GM23248 (cell line): Measurements from ENCODE around the gene COX19. TPM values are rescaled to one million over a fixed set of nuclear protein-coding genes. Genes with fewer than 3 reads are reported as not detected.
"Not testable (repeated sequence)": the region's sequence is repeated elsewhere in the genome, so short reads cannot be mapped to it uniquely, and the experiment has no call there.

ENCODE experiments used
- DNase-seq: peaks from one replicate; pipeline ENCODE4 v3.0.0-alpha.2; 2015
- H2AFZ ChIP-seq: fragments of 200-600 bp; sonication (generic); 2 replicates; pipeline ENCODE4 v1.6.1; 2016; ENCODE audit warnings: antibody characterized with exemption
- H3F3A ChIP-seq: fragments of 200-600 bp; sonication (generic); 2 replicates; pipeline ENCODE4 v1.6.1; 2016; ENCODE audit warnings: mild to moderate bottlenecking, antibody characterized with exemption, mixed run types; ENCODE audit not compliant: insufficient read depth
- H3K27ac ChIP-seq: fragments of 200-600 bp; sonication (generic); 2 replicates; pipeline ENCODE4 v1.5.1; 2016; ENCODE audit warnings: mild to moderate bottlenecking
- H3K27me3 ChIP-seq: fragments of 200-600 bp; sonication (generic); replicated peaks from 2 replicates; pipeline ENCODE4 v1.6.1; 2016; ENCODE audit warnings: mild to moderate bottlenecking; ENCODE audit not compliant: insufficient read depth
- H3K36me3 ChIP-seq: fragments of 200-600 bp; sonication (generic); 2 replicates; pipeline ENCODE4 v1.6.1; 2016; ENCODE audit warnings: low read depth, mild to moderate bottlenecking
- H3K4me1 ChIP-seq: fragments of 200-600 bp; sonication (generic); 2 replicates; pipeline ENCODE4 v1.6.1; 2016; ENCODE audit warnings: mild to moderate bottlenecking; ENCODE audit not compliant: insufficient read depth
- H3K4me2 ChIP-seq: fragments of 200-600 bp; sonication (generic); one replicate; pipeline ENCODE4 v1.6.1; 2016; ENCODE audit warnings: mild to moderate bottlenecking; ENCODE audit not compliant: unreplicated experiment
- H3K4me3 ChIP-seq: fragments of 200-600 bp; sonication (generic); 2 replicates; pipeline ENCODE4 v1.5.1; 2016; ENCODE audit warnings: mild to moderate bottlenecking
- H3K79me2 ChIP-seq: fragments of 200-600 bp; sonication (generic); 2 replicates; pipeline ENCODE4 v1.6.1; 2016; ENCODE audit warnings: mild to moderate bottlenecking; ENCODE audit not compliant: insufficient read depth
- H3K9ac ChIP-seq: fragments of 200-600 bp; sonication (generic); 2 replicates; pipeline ENCODE4 v1.6.1; 2016; ENCODE audit warnings: mild to moderate bottlenecking
- H3K9me2 ChIP-seq: fragments of 200-600 bp; sonication (generic); 2 replicates; pipeline ENCODE4 v1.6.1; 2016; ENCODE audit warnings: mixed run types, mild to moderate bottlenecking, moderate library complexity; ENCODE audit not compliant: insufficient read depth
- H3K9me3 ChIP-seq: fragments of 200-600 bp; sonication (generic); one replicate; pipeline ENCODE4 v1.6.1; 2017; ENCODE audit warnings: low read depth
- H4K20me1 ChIP-seq: fragments of 200-600 bp; sonication (generic); 2 replicates; pipeline ENCODE4 v1.6.0; 2016; ENCODE audit not compliant: insufficient read depth
- EZH2 ChIP-seq: fragments of 200-600 bp; sonication (generic); IDR thresholded peaks from 2 replicates; pipeline ENCODE4 v1.6.1; 2018; ENCODE audit warnings: antibody characterized with exemption, mild to moderate bottlenecking; ENCODE audit not compliant: insufficient read depth, poor library complexity, severe bottlenecking
- EZH2phosphoT487 ChIP-seq: fragments of 200-600 bp; sonication (generic); IDR thresholded peaks from 2 replicates; pipeline ENCODE4 v1.6.1; 2018; ENCODE audit warnings: antibody characterized with exemption, moderate library complexity, mild to moderate bottlenecking, low read depth; ENCODE audit not compliant: insufficient read depth
- WGBS, 2 experiments: methylation state at CpG; one replicate each; pipeline ENCODE4 v1.1.6; 2015 to 2017; ENCODE audit warnings: low lambda C conversion rate in 2 of 2, low coverage in 1 of 2; ENCODE audit errors: missing lambda C conversion rate in 2 of 2; 5-methylcytosine and 5-hydroxymethylcytosine counted together
- in situ Hi-C: fragments of 300-500 bp; cut with MboI; formaldehyde crosslinking; loops from 2 replicates; pipeline ENCODE4 v1.15.0; 2020
- polyA plus RNA-seq: library from polyadenylated mRNA; unstranded; fragments of >200 nt; fragmentation: Nextera tagmentation; extraction: Ambion mirVana; gene quantifications from 2 replicates; pipeline ENCODE4 v1.2.1, GENCODE V29; 2016
- total RNA-seq: library from RNA; depleted of rRNA; stranded (reverse); fragments of >200 nt; shearing (Covaris generic); gene quantifications from 2 replicates; pipeline ENCODE4 v1.2.3, GENCODE V29; 2014

Gene COX19
- total and polyA plus RNA-seq, 2 experiments from 2014 or later: 5.5 to 9.9 TPM

DNA sequence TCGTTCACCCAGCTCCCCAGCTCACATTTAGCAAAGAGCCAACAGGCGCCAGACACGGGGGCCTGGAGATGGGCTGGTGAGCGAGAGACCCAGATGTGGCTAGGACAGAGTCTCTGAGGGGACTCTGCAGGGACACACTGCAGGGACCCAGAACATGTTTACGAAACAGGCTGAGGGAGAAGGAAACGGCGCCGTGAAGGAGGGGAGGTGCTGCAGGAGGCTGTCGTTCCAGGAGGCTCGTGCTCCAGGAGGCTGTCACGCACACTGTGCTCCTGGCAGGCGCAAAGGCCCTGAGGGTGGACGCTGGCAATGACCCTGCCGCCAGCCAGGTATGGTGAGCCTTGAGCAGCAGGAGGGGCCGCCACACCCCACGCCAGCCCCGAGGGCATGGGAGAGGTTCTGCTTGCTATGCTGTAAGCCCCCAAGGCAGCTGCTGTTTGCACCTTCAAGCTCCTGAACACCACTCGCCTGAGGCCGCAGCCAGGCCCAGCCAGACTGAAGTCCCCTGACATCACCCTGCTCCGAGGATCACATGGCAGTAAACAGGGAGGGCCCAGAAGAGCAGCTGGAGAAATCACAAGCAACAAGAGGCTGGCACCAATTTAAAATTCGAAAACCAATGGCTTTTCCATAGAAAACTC, 48.2 kb downstream of the COX19 start:
- DNase-seq: peak; percentile 26
- no peak overlapping the region for H3K27ac ChIP-seq
- no peak for TF ChIP-seq EZH2
- no peak for TF ChIP-seq EZH2phosphoT487

DNA sequence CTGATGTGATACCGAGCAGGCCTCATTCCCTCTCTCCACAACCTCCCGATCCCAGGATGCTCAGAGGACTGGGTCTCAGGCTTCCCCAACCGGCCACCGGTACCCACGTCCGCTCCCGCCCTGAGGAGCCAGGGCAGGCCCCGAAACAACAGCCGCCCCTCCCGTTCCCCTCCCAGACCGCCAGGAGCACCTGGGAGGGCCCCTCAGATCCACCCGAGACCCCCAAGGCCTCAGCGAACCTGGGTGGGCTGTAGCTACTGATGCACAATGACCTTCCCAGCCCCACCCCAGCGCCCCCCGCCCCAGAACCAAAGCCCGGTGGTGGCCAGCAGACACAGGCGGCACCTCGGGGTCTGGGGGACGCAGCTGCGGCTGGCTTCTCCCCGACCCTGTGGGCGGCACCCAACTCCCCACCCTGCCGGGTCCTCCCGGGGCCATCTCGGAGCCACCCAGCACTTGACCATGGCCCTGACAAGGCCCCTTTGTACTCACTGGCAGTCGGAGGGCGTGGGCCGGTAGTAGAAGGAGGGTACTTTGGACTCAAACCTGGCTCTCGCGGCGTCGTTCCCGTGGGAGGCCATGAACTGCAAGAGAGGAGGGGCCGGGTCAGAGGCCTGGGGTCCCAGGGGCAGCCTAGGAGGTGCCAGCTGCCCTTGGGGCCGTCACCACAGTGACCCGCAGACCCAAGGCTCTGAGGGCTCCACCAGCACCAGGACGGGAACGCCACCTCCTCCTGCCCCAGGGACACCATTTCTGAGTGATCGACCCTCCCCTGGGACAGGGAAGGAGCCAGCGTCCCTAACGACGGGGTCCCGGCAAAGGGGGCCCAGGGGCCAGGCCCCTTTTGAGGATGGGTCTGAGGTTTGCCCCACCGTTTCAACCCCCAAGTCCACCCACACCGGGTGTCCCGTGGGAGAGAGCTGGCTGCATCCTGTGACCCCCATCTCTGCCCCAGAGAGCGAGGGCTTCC, 49.0 kb downstream of the COX19 start:
- no peaks in the 10 kb centered on the region for H3F3A ChIP-seq
- WGBS, 2 experiments: 72 to 78% methylated on average over 33 to 47 of the region's 47 CpGs
- H3K36me3 ChIP-seq: no peaks in the 10 kb centered on the region
- 0 out of 2 replicates have a peak, but pooled peaks cover 4% of the 10 kb centered on the region for H3K27me3 ChIP-seq
- DNase-seq: no peak
- H3K4me1 ChIP-seq: 0 out of 2 replicates have a peak, but pooled peaks cover 3% of the 10 kb centered on the region
- H3K4me2 ChIP-seq: no peak overlapping the region
- no peaks in the 10 kb centered on the region for H3K79me2 ChIP-seq
- no peak for TF ChIP-seq EZH2
- no peak for TF ChIP-seq EZH2phosphoT487
- H3K9me2 ChIP-seq: no peaks in the 10 kb centered on the region
- no peaks in the 10 kb centered on the region for H3K9me3 ChIP-seq
- no peak overlapping the region for H2AFZ ChIP-seq
- no peaks in the 10 kb centered on the region for H4K20me1 ChIP-seq
- no peak overlapping the region for H3K4me3 ChIP-seq
- in situ Hi-C loops: no loop called here
- H3K9ac ChIP-seq: no peak overlapping the region
- H3K27ac ChIP-seq: no peak overlapping the region

More for the DNA sequence above, 48.2 kb downstream of the COX19 start:
- Histone ChIP-seq H3K9ac (no peak overlapping the region), H2AFZ (no peak overlapping the region), H3K9me3 (no peaks in the 10 kb centered on the region), H3F3A (no peaks in the 10 kb centered on the region), H4K20me1 (no peaks in the 10 kb centered on the region), H3K27me3 (0 out of 2 replicates have a peak, but pooled peaks cover 4% of the 10 kb centered on the region), H3K4me2 (no peak overlapping the region), H3K9me2 (no peaks in the 10 kb centered on the region), H3K36me3 (no peaks in the 10 kb centered on the region), H3K4me1 (0 out of 2 replicates have a peak, but pooled peaks cover 3% of the 10 kb centered on the region), H3K79me2 (no peaks in the 10 kb centered on the region), H3K4me3 (no peak overlapping the region)
- WGBS, 2 experiments: 55 to 59% methylated on average over 21 of the region's 21 CpGs
- in situ Hi-C loops: no loop called here

GRCh38 chr7:925601-926000, 49.7 kb downstream of the COX19 start:
- H3K9me2 ChIP-seq: no peaks in the 10 kb centered on the region
- no peaks in the 10 kb centered on the region for H3K79me2 ChIP-seq
- no peak overlapping the region for H3K4me2 ChIP-seq
- H3K9me3 ChIP-seq: no peaks in the 10 kb centered on the region
- H2AFZ ChIP-seq: no peak overlapping the region
- H3K4me3 ChIP-seq: no peak overlapping the region
- in situ Hi-C loops: no loop called here
- TF ChIP-seq EZH2phosphoT487: no peak
- no peak for TF ChIP-seq EZH2
- H3K27ac ChIP-seq: no peak overlapping the region
- H4K20me1 ChIP-seq: no peaks in the 10 kb centered on the region
- H3K9ac ChIP-seq: no peak overlapping the region
- no peaks in the 10 kb centered on the region for H3K36me3 ChIP-seq
- DNase-seq: no peak
- 0 out of 2 replicates have a peak, but pooled peaks cover 3% of the 10 kb centered on the region for H3K4me1 ChIP-seq
- 72 to 74% methylated on average over 18 of the region's 18 CpGs for WGBS, 2 experiments
- H3K27me3 ChIP-seq: no peaks in the 10 kb centered on the region
- no peaks in the 10 kb centered on the region for H3F3A ChIP-seq

DNA sequence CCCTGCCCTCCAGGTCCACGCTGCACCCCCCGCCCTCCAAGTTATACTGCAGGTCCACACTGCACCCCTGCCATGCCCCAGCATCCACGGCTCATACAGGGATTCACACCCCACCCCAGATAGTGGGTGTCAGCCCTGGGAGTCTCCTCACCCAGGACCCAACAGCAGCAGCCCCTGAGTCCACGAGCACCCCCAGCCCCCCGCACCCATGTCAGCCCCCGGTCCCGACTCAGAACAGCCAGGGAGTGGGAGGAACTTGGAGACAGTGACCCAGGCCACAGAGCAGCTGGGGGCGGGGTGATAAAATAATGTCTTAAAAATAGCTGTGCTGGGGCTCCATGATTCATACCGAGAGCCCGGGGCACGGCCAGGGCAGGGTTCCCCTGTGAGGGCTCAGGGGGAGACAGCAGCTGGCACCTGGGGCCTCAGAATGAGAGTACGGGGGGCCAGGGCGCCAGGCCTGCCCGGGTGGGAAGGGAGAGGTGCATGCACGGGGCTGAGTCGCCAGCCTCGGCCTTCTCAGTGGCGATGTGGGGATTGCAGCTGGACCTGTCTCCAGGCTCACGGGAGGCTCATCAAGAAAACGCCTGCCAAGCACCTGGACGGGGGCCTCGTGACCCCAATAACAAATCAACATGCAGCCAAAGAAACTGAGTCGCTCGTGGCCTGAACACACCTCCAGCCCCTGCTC, 50.7 kb downstream of the COX19 start:
- H3K27me3 ChIP-seq: no peaks in the 10 kb centered on the region

GRCh38 chr7:924042-924441, 51.3 kb downstream of the COX19 start:
- H3K36me3 ChIP-seq, H3F3A ChIP-seq, H3K9ac ChIP-seq, H3K4me3 ChIP-seq, H3K9me3 ChIP-seq, H3K9me2 ChIP-seq, H3K27ac ChIP-seq, H4K20me1 ChIP-seq, in situ Hi-C loops, DNase-seq, H3K4me2 ChIP-seq, H2AFZ ChIP-seq, H3K79me2 ChIP-seq, H3K27me3 ChIP-seq, H3K4me1 ChIP-seq: not testable (repeated sequence)
- WGBS, 2 experiments: 62% methylated on average over 25 of the region's 25 CpGs; no CpG with 5 or more reads in 1 of the 2 experiments

More for the DNA sequence above, 50.7 kb downstream of the COX19 start:
- H3K9ac ChIP-seq: no peak overlapping the region
- no peaks in the 10 kb centered on the region for H3K36me3 ChIP-seq
- DNase-seq: peak; percentile 59
- no peaks in the 10 kb centered on the region for H4K20me1 ChIP-seq
- H3K79me2 ChIP-seq: no peaks in the 10 kb centered on the region
- no peak overlapping the region for H3K27ac ChIP-seq
- H3K4me2 ChIP-seq: no peak overlapping the region
- 0 out of 2 replicates have a peak, but pooled peaks cover 3% of the 10 kb centered on the region for H3K4me1 ChIP-seq
- no peaks in the 10 kb centered on the region for H3K9me2 ChIP-seq
- H3F3A ChIP-seq: no peaks in the 10 kb centered on the region
- TF ChIP-seq EZH2phosphoT487: no peak
- TF ChIP-seq EZH2: no peak
- H2AFZ ChIP-seq: no peak overlapping the region
- no peak overlapping the region for H3K4me3 ChIP-seq
- no peaks in the 10 kb centered on the region for H3K9me3 ChIP-seq
- 62 to 63% methylated on average over 21 to 24 of the region's 24 CpGs for WGBS, 2 experiments
- in situ Hi-C loops: no loop called here
